Psoas muscle (tissue), 8 donors: Measurements from ENCODE around the gene SENP6. TPM values are rescaled to one million over a fixed set of nuclear protein-coding genes. Genes with fewer than 3 reads are reported as not detected.
"Not testable (repeated sequence)": the region's sequence is repeated elsewhere in the genome, so short reads cannot be mapped to it uniquely, and the experiment has no call there.

Experiments
- ATAC-seq, 4 donors: fragments of 200-7000 bp; cut with Tn5 transposase; one replicate each; pipeline ENCODE4 v1.9.1; 2020; ENCODE audit warnings: moderate library complexity in 3 of 4, mild to moderate bottlenecking in 2 of 4
- DNase-seq, 2 donors: peaks; one replicate each; pipeline ENCODE4 v3.0.0-alpha.2; 2020
- H3K27ac ChIP-seq: fragments of 200-600 bp; one replicate; pipeline ENCODE4 v1.8.0; 2022
- H3K27me3 ChIP-seq, 3 donors: fragments of 200-600 bp in 1 of 3; one replicate each; pipeline versions ENCODE4 v1.6.1 to v1.8.0; 2013 to 2022; ENCODE audit warnings: low read length in 2 of 3, mild to moderate bottlenecking in 2 of 3, moderate library complexity in 1 of 3; ENCODE audit not compliant: insufficient read depth in 3 of 3
- H3K36me3 ChIP-seq, 2 donors: fragments of 200-600 bp in 1 of 2; one replicate each; pipeline versions ENCODE4 v1.6.1 to v1.8.0; 2013 to 2022; ENCODE audit warnings: low read depth in 1 of 2, mild to moderate bottlenecking in 1 of 2, moderate library complexity in 1 of 2; ENCODE audit not compliant: insufficient read depth in 1 of 2
- H3K4me1 ChIP-seq: fragments of 200-600 bp; one replicate; pipeline ENCODE4 v1.8.0; 2022
- H3K4me3 ChIP-seq: fragments of 200-600 bp; one replicate; pipeline ENCODE4 v1.8.0; 2022; ENCODE audit warnings: mild to moderate bottlenecking
- H3K9me3 ChIP-seq: fragments of 200-600 bp; one replicate; pipeline ENCODE4 v1.8.0; 2022
- CTCF ChIP-seq: fragments of 200-600 bp; IDR thresholded peaks from one replicate; pipeline ENCODE4 v1.8.0; 2022; ENCODE audit warnings: antibody characterized with exemption
- whole genome bisulfite sequencing, 3 donors: extraction: QIAGEN DNeasy Blood & Tissue Kit; methylation state at CpG; one replicate each; pipeline versions ENCODE4 v1.1.6 to v1.1.7; 2013; 5-methylcytosine and 5-hydroxymethylcytosine counted together
- intact Hi-C, 2 donors: fragments of 100-400 bp; cut with DNase I; formaldehyde crosslinking; loops; one replicate each; pipeline versions ENCODE4 v1.11.0 to v1.14.2; 2022
- polyA plus RNA-seq, 3 donors: library from polyadenylated mRNA; stranded (reverse); fragments of 200-250 nt; gene quantifications; one replicate each; pipeline ENCODE4 v1.2.3, GENCODE V29; 2013
- total RNA-seq, 4 donors: library from RNA; stranded (reverse); fragmentation: NEBNext Ultra II Directional in 2 of 4; extraction: Animal tissue kit (Norgen Biotek cat#: 25700) in 2 of 4; gene quantifications; one replicate each; pipeline versions ENCODE4 v1.2.1 to v1.2.4, GENCODE V29; 2021 to 2023
- donor health status: healthy with polysubstance abuse.
- donor health status: DM: no; HTN: no; CAD: no; lungs with moderate emphysema.
- donor health status: Bipolar disorder and iron deficiency.
- donor health status: healthy.
- donor health status: DM: yes; HTN: yes; CAD: no.
- donor health status: DM: no; HTN: no; CAD: no.
- donor health status: DM: no; HTN: no; CAD: no.
- donor health status: DM: yes; HTN: yes; CAD: no.

The SENP6 gene
- total and polyA plus RNA-seq, 7 donors, result 17.6 to 69.5 (median 51.5) TPM

- intact Hi-C loops, result no loop called here
- peaks cover 0 to 47% of the 10 kb centered on the region in 2 donors for H3K36me3 ChIP-seq
- H3K27ac ChIP-seq, result no peak overlapping the region
- peaks cover 39% of the 10 kb centered on the region for H3K4me1 ChIP-seq
- WGBS, 3 donors, result 83 to 93% (median 89%) methylated on average over 1 of the region's 1 CpG
- no peak overlapping the region for H3K4me3 ChIP-seq
- ATAC-seq (no peak), DNase-seq (no peak)
- TF ChIP-seq CTCF, result no peak
- no peaks in the 10 kb centered on the region for H3K9me3 ChIP-seq
- no peaks in the 10 kb centered on the region for H3K27me3 ChIP-seq
These were observed 21.8 kb downstream of the SENP6 start for GRCh38 chr6:75623491-75623890.

DNA sequence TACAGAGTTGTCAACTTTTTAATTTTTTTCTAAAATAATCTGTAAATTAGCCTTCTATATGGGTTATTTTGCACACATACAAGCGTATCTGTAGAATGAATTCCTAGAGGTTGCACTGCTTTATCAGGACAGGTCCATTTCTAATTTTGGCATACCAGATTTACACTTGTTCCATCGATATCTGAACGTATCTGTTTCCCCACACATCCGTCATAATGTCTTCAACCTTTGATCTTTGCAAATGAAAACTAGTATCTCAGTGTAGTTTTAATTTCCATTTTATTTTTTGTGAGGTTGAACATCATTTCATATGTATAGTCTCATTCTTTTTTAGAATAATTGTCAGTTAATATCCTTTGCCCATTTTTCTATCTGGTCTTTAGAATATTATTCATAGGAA, 22.7 kb downstream of the SENP6 start:
- Histone ChIP-seq H3K4me1 (peaks cover 31% of the 10 kb centered on the region), H3K27me3 (no peaks in the 10 kb centered on the region), H3K9me3 (no peaks in the 10 kb centered on the region), H3K36me3 (peaks cover 0 to 55% of the 10 kb centered on the region in 2 donors), H3K27ac (no peak overlapping the region), H3K4me3 (no peak overlapping the region)
- 52 to 75% (median 58%) methylated on average over 4 of the region's 4 CpGs for WGBS, 3 donors
- no peak for TF ChIP-seq CTCF
- intact Hi-C loops, result no loop called here
- DNase-seq (no peak), ATAC-seq (no peak)

DNA sequence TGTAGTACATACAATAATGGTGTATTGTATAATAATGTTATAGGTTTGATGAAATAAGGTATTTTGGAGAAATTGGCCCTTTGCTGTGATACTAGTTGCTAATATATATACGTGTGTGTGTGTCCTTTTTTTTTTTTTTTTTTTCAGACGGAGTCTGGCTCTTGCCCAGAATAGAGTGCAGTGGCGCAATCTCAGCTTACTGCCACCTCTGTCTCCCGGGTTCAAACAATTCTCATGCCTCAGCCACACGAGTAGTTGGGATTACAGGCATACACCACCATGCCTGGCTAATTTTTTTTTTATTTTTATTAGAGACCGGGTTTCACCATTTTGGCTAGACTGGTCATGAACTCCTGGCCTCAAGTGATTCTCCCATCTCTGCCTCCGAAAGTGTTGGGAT, 23.3 kb downstream of the SENP6 start:
- no peak for TF ChIP-seq CTCF
- Histone ChIP-seq H3K27ac (no peak overlapping the region), H3K4me1 (peaks cover 24% of the 10 kb centered on the region), H3K36me3 (peaks cover 0 to 56% of the 10 kb centered on the region in 2 donors), H3K4me3 (no peak overlapping the region), H3K9me3 (no peaks in the 10 kb centered on the region), H3K27me3 (no peaks in the 10 kb centered on the region)
- 49 to 74% (median 57%) methylated on average over 7 of the region's 7 CpGs for WGBS, 3 donors
- DNase-seq (no peak), ATAC-seq (peak in 2 of 4 donors; percentile 30 to 32)
- intact Hi-C loops, result no loop called here

- Histone ChIP-seq H3K36me3 (peaks cover 0 to 61% of the 10 kb centered on the region in 2 donors), H3K27me3 (no peaks in the 10 kb centered on the region), H3K4me3 (no peak overlapping the region), H3K9me3 (no peaks in the 10 kb centered on the region), H3K27ac (no peak overlapping the region), H3K4me1 (peaks cover 13% of the 10 kb centered on the region)
- intact Hi-C loops, result no loop called here
- ATAC-seq (no peak), DNase-seq (no peak)
- WGBS, 3 donors, result 97 to 99% (median 97%) methylated on average over 2 of the region's 2 CpGs
- no peak for TF ChIP-seq CTCF
These were observed 24.9 kb downstream of the SENP6 start for GRCh38 chr6:75626561-75626960.

DNA sequence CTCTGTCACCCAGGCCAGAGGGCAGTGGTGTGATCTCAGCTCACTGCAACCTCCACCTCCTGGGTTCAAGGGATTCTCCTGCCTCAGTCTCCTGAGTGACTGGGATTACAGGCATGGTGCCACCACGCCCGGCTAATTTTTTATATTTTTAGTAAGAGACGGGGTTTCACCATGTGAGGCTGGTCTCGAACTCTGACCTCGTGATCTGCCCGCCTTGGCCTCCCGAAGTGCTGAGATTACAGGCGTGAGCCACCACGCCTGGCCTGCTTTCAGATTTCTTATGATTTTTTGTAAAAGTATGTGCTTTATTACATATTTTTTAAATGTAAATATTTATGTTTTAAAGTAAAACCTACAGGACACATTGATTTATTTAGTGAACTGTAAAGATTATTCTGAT, 26.0 kb downstream of the SENP6 start:
- ATAC-seq, H3K4me3 ChIP-seq, H3K27me3 ChIP-seq, intact Hi-C loops, DNase-seq, H3K9me3 ChIP-seq, H3K27ac ChIP-seq: not testable (repeated sequence)
- Histone ChIP-seq H3K4me1 (peaks cover 19% of the 10 kb centered on the region), H3K36me3 (peaks cover 0 to 61% of the 10 kb centered on the region in 2 donors)
- 95 to 98% (median 96%) methylated on average over 9 of the region's 9 CpGs for WGBS, 3 donors
